ENCODE data around the gene COA1. TPM values are rescaled to one million over a fixed set of nuclear protein-coding genes. Genes with fewer than 3 reads are reported as not detected.

The COA1 gene
- total RNA-seq, 4 donors from 2014 or later = 25.9 to 36.0 (median 31.1) TPM

- 9% methylated on average over 6 of the region's 6 CpGs for WGBS, 2 donors
- intact Hi-C loops (cut with DNase I; ENCODE audit: low total_unique reads) = loop anchor here (2.0 kb wide), 1 partner anchor 117 kb away; the partner anchor contains the start of gene STK17A
- TF ChIP-seq POLR2A (IDR thresholded peaks at IDR 0.05) = no peak
- TF ChIP-seq, protein P1, sequence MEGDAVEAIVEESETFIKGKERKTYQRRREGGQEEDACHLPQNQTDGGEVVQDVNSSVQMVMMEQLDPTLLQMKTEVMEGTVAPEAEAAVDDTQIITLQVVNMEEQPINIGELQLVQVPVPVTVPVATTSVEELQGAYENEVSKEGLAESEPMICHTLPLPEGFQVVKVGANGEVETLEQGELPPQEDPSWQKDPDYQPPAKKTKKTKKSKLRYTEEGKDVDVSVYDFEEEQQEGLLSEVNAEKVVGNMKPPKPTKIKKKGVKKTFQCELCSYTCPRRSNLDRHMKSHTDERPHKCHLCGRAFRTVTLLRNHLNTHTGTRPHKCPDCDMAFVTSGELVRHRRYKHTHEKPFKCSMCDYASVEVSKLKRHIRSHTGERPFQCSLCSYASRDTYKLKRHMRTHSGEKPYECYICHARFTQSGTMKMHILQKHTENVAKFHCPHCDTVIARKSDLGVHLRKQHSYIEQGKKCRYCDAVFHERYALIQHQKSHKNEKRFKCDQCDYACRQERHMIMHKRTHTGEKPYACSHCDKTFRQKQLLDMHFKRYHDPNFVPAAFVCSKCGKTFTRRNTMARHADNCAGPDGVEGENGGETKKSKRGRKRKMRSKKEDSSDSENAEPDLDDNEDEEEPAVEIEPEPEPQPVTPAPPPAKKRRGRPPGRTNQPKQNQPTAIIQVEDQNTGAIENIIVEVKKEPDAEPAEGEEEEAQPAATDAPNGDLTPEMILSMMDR (IDR thresholded peaks at IDR 0.05) = no peak
- DNase-seq (ENCODE audit: low spot score in 2 of 2) = no peak
- H3K4me3 ChIP-seq (ENCODE audit: low read depth, poor library complexity, severe bottlenecking) = no peak overlapping the region
These were observed 29.2 kb downstream of the COA1 start for GRCh38 chr7:43700059-43700501.

DNA sequence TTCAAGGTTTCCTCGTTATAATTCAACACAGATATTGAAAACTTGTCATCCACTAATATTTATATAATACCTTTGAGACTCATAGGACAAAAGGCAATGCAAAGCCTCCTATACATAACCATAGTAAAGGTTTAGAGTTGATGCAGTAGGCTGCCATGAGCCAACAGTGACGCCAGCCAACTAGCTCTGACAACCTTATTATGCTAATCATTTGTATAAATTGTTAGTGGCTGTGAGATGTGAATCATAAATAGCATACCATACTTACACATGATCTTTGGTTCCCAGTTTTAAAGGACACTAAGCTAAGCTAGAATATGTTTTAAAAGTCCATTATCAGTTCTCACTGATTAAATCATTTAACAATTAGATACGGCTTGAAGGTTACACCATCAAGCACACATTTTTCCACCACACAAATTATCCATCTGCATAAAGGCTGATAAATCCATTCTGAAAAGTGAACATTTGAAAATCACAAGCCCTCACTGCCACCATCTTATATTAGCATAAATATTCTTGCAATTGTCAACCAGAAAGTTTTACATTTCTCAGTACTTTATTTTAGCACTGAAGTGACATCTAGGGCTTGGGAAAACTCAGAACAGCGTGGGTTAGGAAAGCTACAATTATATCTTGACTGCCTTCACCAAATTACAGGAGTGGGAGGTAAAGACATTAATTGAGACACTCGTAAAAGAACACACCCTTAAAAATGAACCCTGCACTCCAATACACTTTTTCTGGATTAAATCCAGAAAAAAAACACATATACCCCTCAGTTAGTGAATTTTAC, 30.7 kb downstream of the COA1 start:
- 60 to 71% methylated on average over 5 of the region's 5 CpGs for WGBS, 2 donors
- no peak for TF ChIP-seq POLR2A (IDR thresholded peaks at IDR 0.05)
- TF ChIP-seq, protein P1 (IDR thresholded peaks at IDR 0.05) = no peak
- intact Hi-C loops (cut with DNase I; ENCODE audit: low total_unique reads) = no loop called here
- DNase-seq (ENCODE audit: low spot score in 2 of 2) = no peak
- H3K4me3 ChIP-seq (ENCODE audit: low read depth, poor library complexity, severe bottlenecking) = no peak overlapping the region

DNA sequence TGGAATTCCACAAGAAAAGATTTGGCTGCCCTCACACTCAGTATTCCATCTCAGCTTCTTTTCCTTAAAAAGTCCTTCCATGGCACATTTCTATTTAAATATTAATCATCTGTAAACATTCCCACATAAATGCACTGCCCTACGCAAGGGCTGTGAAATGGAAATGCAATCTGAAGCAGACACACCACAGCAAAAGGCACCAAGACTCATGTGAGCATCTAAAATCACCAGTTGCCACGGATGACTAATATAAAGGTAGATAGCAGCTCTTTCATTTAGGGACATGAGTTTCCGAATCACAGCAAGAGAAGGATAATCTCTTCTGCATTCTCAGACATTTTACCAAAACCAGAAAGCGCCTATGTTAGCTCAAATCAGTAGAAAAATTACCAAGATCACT, 31.6 kb downstream of the COA1 start:
- intact Hi-C loops (cut with DNase I; ENCODE audit: low total_unique reads) = no loop called here
- TF ChIP-seq, protein P1 (IDR thresholded peaks at IDR 0.05) = no peak
- TF ChIP-seq POLR2A (IDR thresholded peaks at IDR 0.05) = no peak
- WGBS, 2 donors = 87 to 90% methylated on average over 4 of the region's 4 CpGs
- H3K4me3 ChIP-seq (ENCODE audit: low read depth, poor library complexity, severe bottlenecking) = no peak overlapping the region
- no peak for DNase-seq (ENCODE audit: low spot score in 2 of 2)

- no peak for DNase-seq (ENCODE audit: low spot score in 2 of 2)
- intact Hi-C loops (cut with DNase I; ENCODE audit: low total_unique reads) = no loop called here
- H3K4me3 ChIP-seq (ENCODE audit: low read depth, poor library complexity, severe bottlenecking) = no peak overlapping the region
- 95% methylated on average over 1 of the region's 1 CpG for WGBS, 2 donors
- TF ChIP-seq POLR2A (IDR thresholded peaks at IDR 0.05) = no peak
- TF ChIP-seq, protein P1 (IDR thresholded peaks at IDR 0.05) = no peak
These were observed 34.0 kb downstream of the COA1 start for GRCh38 chr7:43695365-43695764.

GRCh38 chr7:43694399-43694748, 34.9 kb downstream of the COA1 start:
- H3K4me3 ChIP-seq (ENCODE audit: low read depth, poor library complexity, severe bottlenecking) = no peak overlapping the region
- intact Hi-C loops (cut with DNase I; ENCODE audit: low total_unique reads) = no loop called here
- no peak for DNase-seq (ENCODE audit: low spot score in 2 of 2)
- TF ChIP-seq, protein P1 (IDR thresholded peaks at IDR 0.05) = no peak
- TF ChIP-seq POLR2A (IDR thresholded peaks at IDR 0.05) = no peak
- WGBS, 2 donors = 93 to 95% methylated on average over 2 of the region's 2 CpGs

All from lower leg skin (tissue), 4 donors.